Measurements from ENCODE around the gene GAL3ST2.
A peak's percentile ranks its signal among the peaks of the same experiment; 100 is the strongest.
"Not testable (repeated sequence)": the region's sequence is repeated elsewhere in the genome, so short reads cannot be mapped to it uniquely, and the experiment has no call there.

GAL3ST2 gene

GRCh38 chr2:241795021-241795999, 18.7 kb downstream of the GAL3ST2 start:
- no peak for DNase-seq (ENCODE audit: low read depth)

GRCh38 chr2:241796209-241796608, 19.6 kb downstream of the GAL3ST2 start:
- no peak for DNase-seq (ENCODE audit: low read depth)

- no peak for DNase-seq (ENCODE audit: low read depth)
Observed at GRCh38 chr2:241796610-241797138, 20.1 kb downstream of the GAL3ST2 start.

- no peak for DNase-seq (ENCODE audit: low read depth)
Observed at GRCh38 chr2:241797441-241798080, 20.9 kb downstream of the GAL3ST2 start.

GRCh38 chr2:241798081-241798630, 21.5 kb downstream of the GAL3ST2 start:
- DNase-seq (ENCODE audit: low read depth): no peak

- DNase-seq (ENCODE audit: low read depth): no peak
Observed at GRCh38 chr2:241798631-241799521, 22.3 kb downstream of the GAL3ST2 start.

GRCh38 chr2:241799522-241800197, 23.0 kb downstream of the GAL3ST2 start:
- no peak for DNase-seq (ENCODE audit: low read depth)

- DNase-seq (ENCODE audit: low read depth): not testable (repeated sequence)
Observed at GRCh38 chr2:241800198-241800903, 23.7 kb downstream of the GAL3ST2 start.

GRCh38 chr2:241801611-241802420, 25.2 kb downstream of the GAL3ST2 start:
- no peak for DNase-seq (ENCODE audit: low read depth)

GRCh38 chr2:241802421-241803318, 26.0 kb downstream of the GAL3ST2 start:
- DNase-seq (ENCODE audit: low read depth): no peak

GRCh38 chr2:241803387-241804325, 27.0 kb downstream of the GAL3ST2 start:
- DNase-seq (ENCODE audit: low read depth): peak; percentile 3

- DNase-seq (ENCODE audit: low read depth): no peak
Observed at GRCh38 chr2:241804326-241805229, 28.0 kb downstream of the GAL3ST2 start.

GRCh38 chr2:241806217-241806616, 29.6 kb downstream of the GAL3ST2 start:
- not testable (repeated sequence) for DNase-seq (ENCODE audit: low read depth)

GRCh38 chr2:241808051-241808720, 31.6 kb downstream of the GAL3ST2 start:
- DNase-seq (ENCODE audit: low read depth): no peak

- no peak for DNase-seq (ENCODE audit: low read depth)
Observed at GRCh38 chr2:241808721-241809382, 32.2 kb downstream of the GAL3ST2 start, which contains the start of gene NEU4. Gene NEU4 (plus strand): TSS chr2:241809193. CDS start chr2:241814485, 5,292 bp downstream.
